GM12801 (cell line): ENCODE data around the gene TOX2.

Source experiments
- CTCF ChIP-seq: IDR thresholded peaks from one replicate; pipeline ENCODE4 v1.5.1; 2011; ENCODE audit warnings: control low read depth; ENCODE audit not compliant: insufficient read length; ENCODE audit errors: extremely low read depth

TOX2 gene

GRCh38 chr20:43923917-43924316 is 9.3 kb downstream of the TOX2 start:
- TF ChIP-seq CTCF = no peak

- TF ChIP-seq CTCF = no peak
Measured at GRCh38 chr20:43925215-43925614, 10.6 kb downstream of the TOX2 start.

GRCh38 chr20:43925801-43926200 is 11.1 kb downstream of the TOX2 start:
- no peak for TF ChIP-seq CTCF

- no peak for TF ChIP-seq CTCF
Measured at GRCh38 chr20:43926287-43927050, 11.8 kb downstream of the TOX2 start.

GRCh38 chr20:43931976-43932375 is 17.3 kb downstream of the TOX2 start:
- TF ChIP-seq CTCF = no peak

GRCh38 chr20:43934833-43935232 is 20.2 kb downstream of the TOX2 start:
- TF ChIP-seq CTCF = no peak

- no peak for TF ChIP-seq CTCF
Measured at GRCh38 chr20:43936104-43936770, 21.6 kb downstream of the TOX2 start.
